ENCODE data around the gene FUT7.
"Not testable (repeated sequence)": the region's sequence is repeated elsewhere in the genome, so short reads cannot be mapped to it uniquely, and the experiment has no call there.

Gene FUT7

DNA sequence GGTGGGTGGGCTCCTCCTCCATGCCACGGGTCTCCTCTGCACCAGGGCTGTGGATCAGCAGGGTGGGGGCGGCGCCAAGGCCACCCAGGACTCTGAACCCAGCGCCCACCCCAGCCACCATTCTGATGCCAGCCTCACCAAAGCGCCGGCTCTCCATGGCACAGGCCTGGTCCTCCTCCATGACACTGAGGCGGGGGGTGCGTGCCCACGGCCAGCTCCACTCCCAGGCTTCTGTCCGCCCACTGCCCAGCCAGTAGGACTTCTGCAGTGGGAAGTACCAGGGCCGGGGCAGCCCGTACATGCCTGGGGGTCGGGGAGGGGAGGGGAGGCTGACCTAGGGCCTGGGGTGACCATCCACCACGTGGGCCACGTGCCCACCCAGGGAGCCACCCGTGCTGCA is 15.5 kb downstream of the FUT7 start:
- no peak for DNase-seq

DNA sequence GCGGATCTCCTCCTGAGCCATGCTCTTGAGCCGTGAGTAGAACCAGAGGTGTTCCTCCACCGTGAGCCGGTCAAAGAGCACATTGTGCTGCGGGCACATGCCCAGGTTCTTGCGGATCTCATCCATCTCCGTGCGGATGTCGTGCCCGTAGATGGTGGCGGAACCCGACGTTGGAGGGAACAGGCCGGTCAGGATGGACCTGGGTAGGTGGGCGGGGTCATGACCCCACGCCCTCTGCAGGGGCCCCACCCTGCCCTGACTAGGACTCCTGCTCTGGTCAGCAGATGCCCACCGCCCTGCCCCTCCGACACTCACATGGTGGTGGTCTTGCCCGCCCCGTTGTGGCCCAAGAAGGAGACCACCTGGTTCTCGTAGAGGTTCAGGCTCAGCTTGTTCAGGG is 15.9 kb downstream of the FUT7 start:
- DNase-seq = no peak

DNA sequence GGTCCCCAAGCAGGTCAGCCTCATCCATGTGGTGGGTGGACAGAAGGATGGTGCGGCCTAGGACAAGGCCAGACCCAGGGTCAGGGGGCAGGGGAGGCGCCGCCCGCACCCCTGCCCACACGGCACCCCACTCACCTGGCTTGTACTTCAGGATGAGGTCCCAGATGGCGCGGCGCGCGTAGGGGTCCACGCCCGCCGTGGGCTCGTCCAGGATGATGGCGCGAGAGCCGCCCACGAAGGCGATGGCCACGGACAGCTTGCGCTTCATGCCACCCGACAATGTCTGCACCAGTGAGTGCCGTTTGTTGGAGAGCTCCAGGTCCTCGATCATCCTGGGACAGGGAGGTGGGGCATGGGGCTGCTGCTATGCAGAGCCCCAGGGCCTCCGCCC is 16.4 kb downstream of the FUT7 start:
- DNase-seq = no peak

DNA sequence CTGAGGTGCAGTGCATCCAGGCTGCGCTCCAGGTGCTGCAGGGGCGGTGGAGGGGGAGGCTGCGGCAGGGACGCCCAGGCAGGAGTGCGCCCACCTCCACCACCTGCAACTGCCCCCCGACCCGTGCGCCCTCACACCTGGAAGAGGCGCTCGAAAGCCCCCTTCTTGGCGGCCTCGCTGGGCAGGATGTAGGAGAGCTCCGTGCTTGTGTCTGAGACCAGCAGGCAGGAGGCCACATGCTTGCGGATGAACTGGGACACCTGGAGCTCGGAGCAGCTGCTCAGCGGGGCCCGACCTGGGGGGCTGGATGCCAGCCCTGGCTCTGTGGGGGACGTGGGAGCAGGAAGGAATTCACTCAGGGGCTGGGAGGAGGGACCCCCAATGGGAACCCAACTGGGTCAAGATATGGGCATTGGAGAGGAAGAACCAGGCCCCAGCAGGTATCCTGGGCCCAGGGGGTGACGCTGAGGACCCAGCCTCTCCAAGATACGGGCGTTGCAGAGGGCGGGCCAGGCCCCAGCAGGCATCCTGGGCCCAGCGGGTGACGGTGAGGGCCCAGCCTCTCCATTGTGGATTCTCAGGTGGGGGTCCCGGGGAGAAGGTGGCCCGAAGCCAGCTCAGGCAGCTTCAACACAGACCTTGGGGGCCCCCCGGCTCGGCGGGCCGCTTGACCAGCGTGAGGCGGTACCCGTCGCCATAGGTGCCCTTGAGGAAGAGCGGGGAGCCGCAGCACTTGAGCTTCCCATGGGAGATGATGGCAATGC is 16.9 kb downstream of the FUT7 start:
- DNase-seq = no peak

DNA sequence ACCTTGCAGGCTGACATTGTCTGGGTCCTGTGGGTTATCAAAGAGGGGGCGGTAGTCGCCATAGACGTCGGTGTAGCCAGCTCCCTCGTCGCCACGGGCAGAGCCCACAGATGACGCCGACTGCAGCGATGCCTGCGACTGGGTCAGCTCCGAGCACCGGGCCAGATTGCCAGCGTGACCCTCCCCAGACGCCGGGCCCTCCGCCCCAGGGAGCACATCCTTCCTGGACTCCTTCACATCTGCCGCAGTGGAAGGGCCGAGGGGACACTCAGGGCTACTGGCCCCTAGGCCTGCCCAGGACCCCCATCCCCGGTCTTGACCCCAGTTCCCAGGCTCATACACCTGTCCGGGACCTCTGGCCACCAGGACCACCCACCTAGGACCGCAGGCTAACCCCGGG is 17.7 kb downstream of the FUT7 start:
- no peak for DNase-seq

DNA sequence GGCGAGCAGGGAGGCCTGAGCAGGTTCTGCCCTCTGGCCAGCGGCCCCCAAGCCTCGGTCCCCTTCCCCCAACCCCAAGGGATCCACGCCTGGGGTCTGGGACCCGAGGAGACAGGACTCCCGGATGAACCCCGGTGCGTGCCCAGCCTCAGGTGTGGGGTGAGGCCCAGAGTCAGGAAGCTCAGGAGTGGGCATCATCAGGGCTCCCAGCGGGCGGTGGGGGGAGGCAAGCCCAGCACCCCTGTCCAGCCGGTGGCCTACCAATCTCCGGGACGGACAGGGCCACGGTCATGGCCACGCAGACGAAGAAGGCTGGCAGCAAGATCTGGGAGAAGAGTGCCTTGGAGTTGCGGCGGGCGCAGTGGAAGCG is 18.3 kb downstream of the FUT7 start:
- no peak for DNase-seq

DNA sequence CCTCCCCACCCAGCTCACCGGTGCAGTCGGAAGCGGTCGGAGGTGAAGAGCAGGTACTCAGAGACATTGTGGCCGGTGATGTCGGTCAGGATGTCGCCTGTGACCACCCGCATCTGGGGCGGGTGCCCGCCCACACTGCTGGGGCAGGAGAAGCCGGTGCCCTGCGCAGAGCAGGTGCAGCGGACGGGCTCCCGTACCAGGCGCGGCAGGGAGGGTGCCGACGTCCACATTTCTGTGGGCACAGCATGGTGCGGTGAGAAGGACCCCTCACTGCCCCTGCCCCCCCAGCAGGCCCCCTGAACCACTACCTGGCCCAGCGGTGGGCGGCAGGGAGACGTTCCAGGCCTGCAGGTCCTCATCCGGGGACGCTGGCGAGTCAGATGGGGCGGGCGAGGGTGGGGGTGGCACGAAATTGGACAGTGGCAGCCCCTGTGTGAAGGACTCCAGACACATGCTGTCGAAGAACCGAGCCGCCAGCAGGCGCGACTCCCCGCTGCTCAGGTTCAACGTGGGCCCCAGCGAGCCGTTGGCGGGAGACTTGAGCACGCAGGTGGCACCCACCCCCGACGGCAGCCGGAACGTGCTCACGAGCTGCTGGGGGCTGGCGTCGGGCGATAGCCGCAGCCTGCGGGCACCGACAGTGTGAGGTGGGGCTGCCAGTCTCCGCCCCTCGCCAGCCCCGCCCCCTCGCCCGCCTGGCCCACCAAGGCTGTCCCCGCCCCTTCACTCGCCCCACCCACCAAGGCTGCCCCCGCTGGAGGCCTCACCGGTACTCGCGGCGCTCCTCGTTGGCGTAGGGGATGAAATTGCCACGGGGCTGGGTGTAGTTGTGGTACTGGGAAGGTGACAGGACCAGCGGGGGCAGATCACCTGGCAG is 19.0 kb downstream of the FUT7 start:
- no peak for DNase-seq

DNA sequence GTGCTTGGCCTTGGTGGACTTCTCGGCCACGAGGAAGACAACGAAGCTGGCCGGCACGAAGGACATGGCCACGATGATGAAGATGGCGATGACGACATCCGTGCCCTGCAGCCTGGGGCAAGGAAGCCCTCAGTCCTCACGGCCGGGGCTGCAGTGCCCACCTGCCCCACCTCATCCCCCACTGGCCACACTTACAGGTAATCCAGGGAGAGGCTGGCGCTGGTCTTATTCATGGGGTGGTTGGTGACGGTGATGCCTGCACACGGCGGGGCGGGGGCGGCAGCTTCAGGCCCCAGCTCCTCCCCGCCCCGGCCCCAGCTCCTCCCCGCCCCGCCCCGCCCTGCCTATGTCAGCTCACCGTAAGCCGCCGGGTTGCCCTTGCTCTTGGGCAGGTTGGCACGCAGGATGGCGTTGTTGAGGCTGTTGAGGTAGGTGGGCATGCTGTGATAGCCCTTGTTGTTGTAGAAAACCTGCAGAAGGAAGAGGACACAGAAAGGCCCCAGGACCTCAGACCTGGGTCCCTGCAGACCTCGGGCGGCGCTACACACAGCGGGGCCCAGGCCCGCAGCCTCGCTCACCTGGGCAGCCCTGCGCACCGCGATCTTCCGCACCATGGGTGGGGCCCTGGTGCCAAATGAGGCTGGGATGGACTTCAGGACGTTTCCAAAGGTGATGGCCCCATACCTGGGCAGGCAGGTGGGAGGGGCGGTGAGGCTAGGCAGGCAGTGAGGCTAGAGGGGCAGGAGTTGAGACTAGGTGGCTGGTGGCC is 19.8 kb downstream of the FUT7 start:
- no peak for DNase-seq

DNA sequence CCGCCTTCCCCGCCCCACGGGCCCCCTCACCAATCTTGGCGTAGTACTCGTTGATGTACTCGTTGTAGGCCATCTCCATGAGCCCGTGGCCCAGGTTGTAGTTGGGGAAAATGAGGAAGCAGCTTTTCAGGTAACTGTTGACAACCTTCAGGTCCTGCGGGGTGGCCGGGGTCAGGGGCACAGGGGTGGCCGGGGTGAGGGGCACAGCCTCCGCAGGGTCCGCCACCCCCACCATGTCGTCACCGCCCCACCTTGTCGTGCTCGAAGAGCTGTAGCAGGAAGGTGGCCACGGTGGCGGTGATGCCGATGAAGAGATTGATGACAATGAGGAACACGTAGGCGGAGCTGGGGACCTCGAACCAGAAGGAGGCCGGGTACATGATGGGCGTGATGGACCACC is 20.7 kb downstream of the FUT7 start:
- no peak for DNase-seq

DNA sequence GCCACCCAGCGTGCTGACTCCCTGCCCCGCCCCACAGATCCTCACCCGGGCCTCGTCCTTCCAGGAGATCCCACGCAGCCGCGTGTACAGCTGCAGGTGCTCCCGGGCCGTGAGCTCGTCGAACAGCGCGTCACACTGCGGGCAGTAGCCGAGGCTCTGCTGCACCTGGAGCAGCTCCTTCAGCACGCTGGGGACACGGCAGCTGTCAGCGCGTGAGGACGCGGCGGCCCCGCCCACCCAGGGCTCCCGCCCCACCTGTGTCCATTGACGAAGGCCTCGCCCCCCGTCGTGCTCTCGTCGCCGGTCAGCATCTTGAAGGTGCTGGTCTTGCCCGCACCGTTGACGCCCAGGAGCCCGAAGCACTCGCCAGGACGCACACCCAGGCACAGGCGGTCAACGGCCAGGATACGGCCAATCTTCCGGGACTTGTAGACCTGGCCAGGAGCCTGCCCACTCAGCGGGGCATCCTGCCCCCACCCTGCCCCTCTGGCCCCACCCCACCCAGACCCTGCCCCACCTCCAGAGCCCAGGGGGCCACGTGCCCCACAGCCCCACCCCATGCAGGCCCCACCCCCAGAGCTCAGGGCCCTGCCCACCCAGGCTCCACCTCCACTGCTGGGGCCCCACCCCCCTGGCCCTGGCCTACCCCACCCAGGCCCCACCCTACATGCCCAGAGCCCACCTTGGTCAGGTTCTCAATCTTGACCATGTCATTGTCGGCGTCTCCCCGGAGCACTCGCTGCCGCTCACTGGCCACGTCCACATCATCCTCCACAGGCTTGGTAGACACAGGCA is 21.8 kb downstream of the FUT7 start:
- DNase-seq = no peak

DNA sequence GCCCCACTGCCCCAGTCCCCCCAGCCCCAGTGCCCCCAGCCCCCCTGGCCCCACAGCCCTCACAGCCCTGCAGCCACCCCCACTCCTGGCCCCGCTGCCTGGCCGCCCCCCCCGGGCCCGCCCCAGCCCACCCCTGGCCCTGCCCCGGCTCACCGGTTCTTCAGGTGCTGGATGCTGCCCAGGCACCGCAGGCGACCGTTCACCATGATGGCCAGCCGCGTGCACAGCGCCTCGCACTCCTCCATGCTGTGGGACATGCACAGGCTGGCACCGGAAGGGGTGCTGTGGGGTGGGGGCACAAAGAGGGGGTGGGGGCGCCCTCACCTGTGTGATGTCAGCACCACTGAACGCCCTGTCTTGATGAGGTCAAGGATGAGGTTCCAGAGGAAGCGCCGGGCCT is 22.7 kb downstream of the FUT7 start:
- no peak for DNase-seq

DNA sequence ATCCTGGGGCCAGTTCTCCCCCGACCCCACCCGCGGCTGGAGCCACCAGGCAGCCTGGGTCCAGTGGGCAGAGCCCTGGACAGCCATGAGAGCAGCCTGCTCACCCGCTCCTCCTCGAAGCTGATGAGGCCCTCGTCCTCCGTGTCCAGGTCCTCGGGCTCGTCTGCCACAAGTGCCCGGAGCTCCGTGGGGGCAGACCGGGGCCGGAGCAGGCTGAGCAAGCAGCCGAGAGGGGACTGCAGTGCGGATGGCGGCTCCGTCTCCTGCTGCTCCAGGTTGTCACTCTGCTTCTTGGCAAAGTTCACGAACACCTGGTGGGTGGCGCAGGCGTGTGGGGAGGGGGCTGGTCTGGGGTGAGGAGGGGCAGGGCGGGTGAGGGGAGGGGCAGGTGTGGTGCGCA is 23.6 kb downstream of the FUT7 start:
- DNase-seq = no peak

DNA sequence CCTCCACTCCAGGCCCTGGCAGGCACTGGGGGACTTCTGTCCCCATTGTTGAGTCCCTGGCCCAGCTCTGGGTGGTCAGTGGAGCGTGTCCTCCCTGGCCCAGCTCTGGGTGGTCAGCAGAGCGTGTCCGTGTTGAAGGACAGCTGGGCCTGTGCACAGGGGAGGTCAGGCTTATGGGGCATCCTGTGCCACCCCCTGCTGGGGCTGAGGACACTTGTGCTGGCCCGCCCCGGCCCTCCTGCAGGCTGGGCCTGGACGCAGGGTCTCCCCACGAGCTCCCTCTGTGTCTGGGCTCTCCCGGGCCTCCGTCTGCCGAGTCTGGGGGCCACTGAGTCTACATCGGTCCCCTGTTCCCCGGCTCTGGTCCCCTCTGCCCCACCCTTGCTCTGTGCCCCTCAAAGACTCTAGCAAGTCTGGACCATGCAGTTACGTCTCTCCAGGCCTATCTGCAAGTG is 24.0 kb downstream of the FUT7 start:
- no peak for DNase-seq

DNA sequence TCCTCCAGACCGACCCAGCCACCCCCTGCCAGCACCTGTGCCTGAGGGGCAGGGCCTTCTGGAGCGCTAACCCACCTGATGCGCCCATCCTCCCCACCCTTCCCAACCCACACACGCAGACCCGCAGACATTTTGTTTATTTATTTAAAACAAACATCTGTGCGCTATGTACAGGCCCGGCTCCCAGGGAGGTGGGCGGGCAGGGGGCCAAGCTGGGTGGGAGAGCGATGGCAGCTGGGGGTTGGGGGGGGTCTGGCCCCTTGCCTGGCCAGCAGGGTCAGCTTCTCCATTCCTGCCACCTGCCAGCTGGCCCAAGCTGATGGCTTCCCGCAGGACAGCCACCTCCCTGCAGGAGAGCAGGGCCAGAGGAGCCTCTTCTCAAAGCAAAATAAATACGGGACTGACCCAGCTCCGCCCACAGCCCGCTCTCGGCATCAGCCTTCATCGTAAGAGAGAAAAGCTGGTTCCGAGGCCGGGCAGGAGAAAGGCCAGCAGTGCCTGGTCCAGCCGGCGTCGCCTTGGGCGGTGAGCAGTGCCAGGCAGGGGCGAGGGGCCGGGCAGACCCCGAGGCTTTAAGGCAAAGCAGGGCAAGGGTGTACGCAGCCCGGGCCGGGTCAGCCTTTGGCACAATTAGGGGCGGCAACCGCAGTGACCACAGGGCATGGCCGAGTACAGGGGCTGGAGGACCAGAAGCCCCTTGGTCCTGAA is 24.6 kb downstream of the FUT7 start:
- DNase-seq = no peak

DNA sequence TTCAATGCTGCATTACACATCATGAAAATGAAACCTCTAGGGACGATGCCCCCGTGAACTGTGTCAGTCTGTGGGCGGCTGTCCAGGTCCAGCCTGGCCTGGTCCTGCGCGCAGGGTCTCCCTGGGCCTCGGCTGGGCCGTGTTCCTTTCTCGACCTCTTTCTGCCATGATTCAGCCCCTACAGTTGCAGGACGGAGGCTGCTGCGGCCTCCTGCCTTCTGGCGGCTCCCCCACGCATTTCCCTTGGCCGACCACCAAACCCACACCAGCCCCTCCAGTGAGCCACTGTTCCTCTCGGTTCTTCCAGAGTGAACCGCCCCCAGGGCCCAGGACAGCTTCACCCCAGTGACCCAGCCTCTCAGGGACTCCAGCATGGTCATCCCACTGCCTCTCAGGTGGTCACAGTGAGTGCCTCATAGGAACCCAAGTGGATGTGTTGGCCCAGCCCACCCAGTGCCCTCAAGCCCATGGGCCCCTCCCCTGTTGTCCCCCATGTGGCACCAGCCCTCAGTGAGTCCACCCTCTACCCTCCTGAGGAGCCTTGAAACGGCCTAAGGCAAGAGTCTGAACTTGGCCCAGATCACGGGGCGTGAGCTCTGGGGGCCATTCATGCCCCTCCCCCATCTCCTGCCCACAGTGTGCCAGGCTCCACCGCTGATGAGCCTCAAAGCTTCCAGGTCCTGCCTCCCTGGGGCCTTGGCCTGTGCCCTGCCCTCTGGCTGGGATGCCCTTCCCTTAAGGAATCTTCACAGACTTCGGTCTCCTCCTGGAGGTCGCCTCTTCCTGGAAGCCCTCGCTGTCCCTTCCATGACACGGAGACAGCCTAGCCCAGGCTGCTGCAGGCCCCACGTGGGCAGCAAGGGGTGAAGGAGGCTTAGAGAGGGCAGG is 25.5 kb downstream of the FUT7 start:
- no peak for DNase-seq

DNA sequence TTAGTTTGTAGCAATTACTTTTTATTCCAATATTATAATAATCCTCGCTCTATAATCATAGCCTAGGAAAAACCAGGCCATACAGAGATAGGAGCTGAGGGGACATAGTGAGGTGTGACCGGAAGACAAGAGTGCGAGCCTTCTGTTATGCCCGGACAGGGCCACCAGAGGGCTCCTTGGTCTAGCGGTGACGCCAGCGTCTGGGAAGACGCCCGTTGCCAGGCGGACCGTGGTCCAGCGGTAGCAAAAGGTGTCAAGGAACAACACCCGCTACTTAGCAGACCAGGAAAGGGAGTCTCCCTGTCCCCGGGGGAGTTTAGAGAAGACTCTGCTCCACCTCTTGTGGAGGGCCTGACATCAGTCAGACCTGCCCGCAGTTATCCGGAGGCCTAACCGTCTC is 27.6 kb downstream of the FUT7 start:
- DNase-seq = not testable (repeated sequence)

DNA sequence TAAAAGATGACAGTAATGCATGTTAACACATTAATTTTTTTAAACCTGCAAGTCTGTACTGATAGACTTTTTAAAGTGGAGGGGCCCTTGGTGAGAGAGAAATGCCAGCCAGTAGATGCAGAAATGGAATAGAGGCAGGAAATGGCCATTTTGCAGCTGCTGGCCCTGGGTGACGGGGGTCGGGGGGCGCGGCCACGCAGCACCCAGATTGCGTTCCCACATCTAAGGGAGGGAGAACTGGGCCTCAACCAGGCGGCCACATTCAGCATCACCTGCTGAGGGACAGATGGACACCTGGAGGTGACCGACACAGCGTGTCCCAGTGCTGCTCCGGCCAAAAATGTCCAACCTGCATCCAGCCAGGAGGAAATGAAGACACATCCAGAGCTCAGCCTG is 29.2 kb downstream of the FUT7 start:
- no peak for DNase-seq

DNA sequence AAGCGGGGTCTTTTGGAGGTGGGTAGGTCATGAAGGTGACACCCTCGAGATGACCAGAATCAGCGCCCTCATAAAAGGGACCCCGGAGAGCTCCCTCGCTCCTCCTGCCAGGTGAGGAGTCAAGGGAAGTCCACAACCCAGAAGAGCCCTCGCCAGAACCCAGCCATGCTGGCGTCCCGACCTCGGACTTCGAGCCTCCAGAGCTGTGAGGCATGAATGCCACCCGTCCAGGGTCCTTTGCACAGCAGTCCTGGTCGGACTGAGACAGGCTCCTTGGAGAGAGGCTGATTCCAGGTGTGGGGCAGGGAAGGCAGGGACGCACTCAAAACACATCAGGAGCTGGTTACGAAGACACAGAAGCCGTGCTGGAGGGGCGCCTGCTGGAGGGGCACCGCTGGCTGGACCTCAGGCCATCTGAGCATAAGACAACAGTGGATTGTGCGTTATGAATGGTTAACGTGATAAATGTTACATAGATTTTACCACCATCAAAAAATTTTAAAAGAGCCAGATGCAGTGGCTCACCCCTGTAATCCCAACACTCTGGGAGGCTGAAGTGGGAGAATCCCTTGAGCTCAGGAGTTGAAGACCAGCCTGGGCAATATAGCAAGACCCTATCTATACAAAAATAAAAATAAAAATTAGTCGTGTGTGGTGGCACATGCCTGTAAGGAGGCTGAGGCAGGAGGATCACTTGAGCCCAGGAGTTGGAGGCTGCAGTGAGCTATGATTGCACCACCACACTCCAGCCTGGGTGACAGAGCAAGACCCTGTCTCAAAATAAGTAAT is 29.8 kb downstream of the FUT7 start:
- DNase-seq = no peak

DNA sequence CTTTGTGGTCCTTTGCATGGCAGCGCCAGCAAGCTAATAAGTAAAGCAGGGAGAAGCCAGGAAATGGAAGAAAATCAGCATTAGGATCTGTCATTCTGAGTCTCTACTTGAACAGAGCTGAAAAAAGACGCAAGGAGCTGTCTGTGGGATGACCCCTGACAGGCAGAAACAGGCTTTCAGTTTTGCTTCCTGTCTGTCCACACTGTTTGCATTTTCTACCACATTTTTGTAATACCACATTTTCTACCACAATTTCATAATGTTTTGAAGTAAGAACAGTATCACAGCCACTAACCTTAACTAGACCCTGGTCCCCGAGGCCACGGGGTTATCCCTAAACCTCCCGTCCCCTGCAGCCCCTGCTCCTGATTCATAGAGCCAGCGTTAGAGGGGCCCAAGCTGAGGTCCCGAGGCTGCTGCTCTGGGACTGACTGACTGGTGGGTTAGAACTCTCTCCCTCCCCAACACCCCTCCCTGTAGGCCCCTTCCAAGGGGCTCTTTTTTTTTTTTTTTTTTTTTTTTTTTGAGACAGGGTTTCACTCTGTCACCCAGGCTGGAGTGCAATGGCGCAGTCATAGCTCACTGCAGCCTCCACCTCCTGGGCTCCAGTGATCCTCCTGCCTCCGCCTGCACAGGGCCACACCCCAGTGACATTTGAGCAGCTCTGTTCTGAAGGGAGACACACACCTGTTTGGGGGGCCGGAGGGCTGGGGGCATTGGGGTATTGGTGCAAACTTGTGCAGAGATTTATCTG is 31.5 kb downstream of the FUT7 start:
- DNase-seq = no peak
